ENCODE results near the gene FBLN2.

Gene FBLN2

GRCh38 chr3:13532085-13532484, 16.8 kb upstream of the FBLN2 start:
- DNase-seq (ENCODE audit: low read depth) = no peak

GRCh38 chr3:13532631-13533030, 16.3 kb upstream of the FBLN2 start:
- no peak for DNase-seq (ENCODE audit: low read depth)

GRCh38 chr3:13533885-13534301, 15.0 kb upstream of the FBLN2 start:
- DNase-seq (ENCODE audit: low read depth) = no peak

- DNase-seq (ENCODE audit: low read depth) = no peak
Measured at GRCh38 chr3:13535526-13535875, 13.4 kb upstream of the FBLN2 start.

GRCh38 chr3:13535905-13536304, 13.0 kb upstream of the FBLN2 start:
- DNase-seq (ENCODE audit: low read depth) = no peak

- no peak for DNase-seq (ENCODE audit: low read depth)
Measured at GRCh38 chr3:13536432-13536831, 12.5 kb upstream of the FBLN2 start.

- no peak for DNase-seq (ENCODE audit: low read depth)
Measured at GRCh38 chr3:13536832-13537231, 12.1 kb upstream of the FBLN2 start.

- DNase-seq (ENCODE audit: low read depth) = no peak
Measured at GRCh38 chr3:13537244-13537908, 11.5 kb upstream of the FBLN2 start.

GRCh38 chr3:13537909-13538296, 11.0 kb upstream of the FBLN2 start:
- DNase-seq (ENCODE audit: low read depth) = no peak

GRCh38 chr3:13538520-13539291, 10.2 kb upstream of the FBLN2 start:
- no peak for DNase-seq (ENCODE audit: low read depth)

- DNase-seq (ENCODE audit: low read depth) = no peak
Measured at GRCh38 chr3:13539292-13539638, 9.7 kb upstream of the FBLN2 start.

- no peak for DNase-seq (ENCODE audit: low read depth)
Measured at GRCh38 chr3:13539671-13540070, 9.3 kb upstream of the FBLN2 start.

- no peak for DNase-seq (ENCODE audit: low read depth)
Measured at GRCh38 chr3:13540297-13540995, 8.5 kb upstream of the FBLN2 start.

- DNase-seq (ENCODE audit: low read depth) = no peak
Measured at GRCh38 chr3:13541691-13542090, 7.2 kb upstream of the FBLN2 start.

GRCh38 chr3:13542142-13542541, 6.8 kb upstream of the FBLN2 start:
- DNase-seq (ENCODE audit: low read depth) = no peak

GRCh38 chr3:13543253-13543652, 5.7 kb upstream of the FBLN2 start:
- no peak for DNase-seq (ENCODE audit: low read depth)

- DNase-seq (ENCODE audit: low read depth) = peak; percentile 55
Measured at GRCh38 chr3:13544293-13544831, 4.6 kb upstream of the FBLN2 start.

GRCh38 chr3:13544951-13545651, 3.8 kb upstream of the FBLN2 start:
- no peak for DNase-seq (ENCODE audit: low read depth)

- DNase-seq (ENCODE audit: low read depth) = no peak
Measured at GRCh38 chr3:13545952-13546454, 2.9 kb upstream of the FBLN2 start.

- no peak for DNase-seq (ENCODE audit: low read depth)
Measured at GRCh38 chr3:13546667-13547171, 2.2 kb upstream of the FBLN2 start.

GRCh38 chr3:13547591-13548371, 1.1 kb upstream of the FBLN2 start:
- DNase-seq (ENCODE audit: low read depth) = no peak
